ENCODE measurements around the gene FCRLA.

DNA sequence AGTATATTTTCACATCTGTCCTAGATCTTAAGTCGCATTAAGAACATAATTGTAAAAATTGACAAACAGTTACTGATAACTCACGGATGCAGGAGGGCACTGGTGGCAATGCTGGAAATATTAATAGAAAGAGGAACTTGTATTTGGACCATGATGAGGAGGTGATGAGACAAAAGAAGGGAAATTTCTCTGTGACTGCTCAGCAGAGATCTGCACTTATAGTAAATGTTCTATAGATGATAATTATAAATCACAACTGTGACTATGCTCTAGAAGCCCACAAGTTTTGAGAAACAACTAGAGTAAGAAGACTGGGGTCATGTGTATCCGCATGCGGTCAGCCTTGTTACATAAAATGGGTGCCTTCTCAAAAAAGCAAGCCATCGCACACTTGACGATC lies 33.9 kb downstream of the FCRLA start:
- TF ChIP-seq ARNTL (CRISPR knock-in tag; IDR thresholded peaks at IDR 0.05; ENCODE audit: borderline replicate concordance, low read depth): no peak
- TF ChIP-seq, protein P1, sequence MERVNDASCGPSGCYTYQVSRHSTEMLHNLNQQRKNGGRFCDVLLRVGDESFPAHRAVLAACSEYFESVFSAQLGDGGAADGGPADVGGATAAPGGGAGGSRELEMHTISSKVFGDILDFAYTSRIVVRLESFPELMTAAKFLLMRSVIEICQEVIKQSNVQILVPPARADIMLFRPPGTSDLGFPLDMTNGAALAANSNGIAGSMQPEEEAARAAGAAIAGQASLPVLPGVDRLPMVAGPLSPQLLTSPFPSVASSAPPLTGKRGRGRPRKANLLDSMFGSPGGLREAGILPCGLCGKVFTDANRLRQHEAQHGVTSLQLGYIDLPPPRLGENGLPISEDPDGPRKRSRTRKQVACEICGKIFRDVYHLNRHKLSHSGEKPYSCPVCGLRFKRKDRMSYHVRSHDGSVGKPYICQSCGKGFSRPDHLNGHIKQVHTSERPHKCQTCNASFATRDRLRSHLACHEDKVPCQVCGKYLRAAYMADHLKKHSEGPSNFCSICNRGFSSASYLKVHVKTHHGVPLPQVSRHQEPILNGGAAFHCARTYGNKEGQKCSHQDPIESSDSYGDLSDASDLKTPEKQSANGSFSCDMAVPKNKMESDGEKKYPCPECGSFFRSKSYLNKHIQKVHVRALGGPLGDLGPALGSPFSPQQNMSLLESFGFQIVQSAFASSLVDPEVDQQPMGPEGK (CRISPR knock-in tag; IDR thresholded peaks at IDR 0.05; ENCODE audit: borderline replicate concordance): no peak
- TF ChIP-seq CSDC2 (CRISPR knock-in tag; IDR thresholded peaks at IDR 0.05): no peak
- TF ChIP-seq ZFP30 (CRISPR knock-in tag; IDR thresholded peaks at IDR 0.05): no peak
- no peak for TF ChIP-seq PPARA (CRISPR knock-in tag; IDR thresholded peaks at IDR 0.05; ENCODE audit: borderline replicate concordance)
- no peak for TF ChIP-seq ZNF8 (CRISPR knock-in tag; IDR thresholded peaks at IDR 0.05)
- TF ChIP-seq ZFP3 (CRISPR knock-in tag; IDR thresholded peaks at IDR 0.05): no peak
- no peak for TF ChIP-seq ZNF565 (CRISPR knock-in tag; conservative IDR thresholded peaks at IDR 0.05; ENCODE audit: low read depth)
- TF ChIP-seq, protein P2, sequence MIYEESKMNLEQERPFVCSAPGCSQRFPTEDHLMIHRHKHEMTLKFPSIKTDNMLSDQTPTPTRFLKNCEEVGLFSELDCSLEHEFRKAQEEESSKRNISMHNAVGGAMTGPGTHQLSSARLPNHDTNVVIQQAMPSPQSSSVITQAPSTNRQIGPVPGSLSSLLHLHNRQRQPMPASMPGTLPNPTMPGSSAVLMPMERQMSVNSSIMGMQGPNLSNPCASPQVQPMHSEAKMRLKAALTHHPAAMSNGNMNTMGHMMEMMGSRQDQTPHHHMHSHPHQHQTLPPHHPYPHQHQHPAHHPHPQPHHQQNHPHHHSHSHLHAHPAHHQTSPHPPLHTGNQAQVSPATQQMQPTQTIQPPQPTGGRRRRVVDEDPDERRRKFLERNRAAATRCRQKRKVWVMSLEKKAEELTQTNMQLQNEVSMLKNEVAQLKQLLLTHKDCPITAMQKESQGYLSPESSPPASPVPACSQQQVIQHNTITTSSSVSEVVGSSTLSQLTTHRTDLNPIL (CRISPR knock-in tag; IDR thresholded peaks at IDR 0.05; ENCODE audit: low read depth): no peak
- TF ChIP-seq, protein P3, sequence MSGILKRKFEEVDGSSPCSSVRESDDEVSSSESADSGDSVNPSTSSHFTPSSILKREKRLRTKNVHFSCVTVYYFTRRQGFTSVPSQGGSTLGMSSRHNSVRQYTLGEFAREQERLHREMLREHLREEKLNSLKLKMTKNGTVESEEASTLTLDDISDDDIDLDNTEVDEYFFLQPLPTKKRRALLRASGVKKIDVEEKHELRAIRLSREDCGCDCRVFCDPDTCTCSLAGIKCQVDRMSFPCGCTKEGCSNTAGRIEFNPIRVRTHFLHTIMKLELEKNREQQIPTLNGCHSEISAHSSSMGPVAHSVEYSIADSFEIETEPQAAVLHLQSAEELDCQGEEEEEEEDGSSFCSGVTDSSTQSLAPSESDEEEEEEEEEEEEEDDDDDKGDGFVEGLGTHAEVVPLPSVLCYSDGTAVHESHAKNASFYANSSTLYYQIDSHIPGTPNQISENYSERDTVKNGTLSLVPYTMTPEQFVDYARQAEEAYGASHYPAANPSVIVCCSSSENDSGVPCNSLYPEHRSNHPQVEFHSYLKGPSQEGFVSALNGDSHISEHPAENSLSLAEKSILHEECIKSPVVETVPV (CRISPR knock-in tag; IDR thresholded peaks at IDR 0.05): no peak
- no peak for TF ChIP-seq ZC3H10 (CRISPR knock-in tag; IDR thresholded peaks at IDR 0.05)
- no peak for TF ChIP-seq SNAI2 (CRISPR knock-in tag; IDR thresholded peaks at IDR 0.05)

Data from SK-N-SH treated with all-trans-retinoic acid at 6 μM for 48 hours (cell line).